Gastroesophageal sphincter (tissue), 4 donors: ENCODE results near the gene SLC25A47. TPM values are rescaled to one million over a fixed set of nuclear protein-coding genes. Genes with fewer than 3 reads are reported as not detected.
A peak's percentile ranks its signal among the peaks of the same experiment; 100 is the strongest.
"Not testable (repeated sequence)": the region's sequence is repeated elsewhere in the genome, so short reads cannot be mapped to it uniquely, and the experiment has no call there.

Experiments used
- ATAC-seq: fragments of 150-250 bp; one replicate; pipeline ENCODE4 v1.9.1; 2016; ENCODE audit warnings: mild to moderate bottlenecking, moderate library complexity
- H3K27ac ChIP-seq, 4 donors: fragments of 200-600 bp; sonication (generic) in 3 of 4; 1 replicate in 3 of 4; 2 replicates in 1 of 4; pipeline ENCODE4 v1.5.1; 2016 to 2019
- H3K27me3 ChIP-seq: fragments of 200-600 bp; sonication (generic); one replicate; pipeline ENCODE4 v1.5.1; 2019
- H3K36me3 ChIP-seq, 2 donors: fragments of 200-600 bp; sonication (generic); one replicate each; pipeline ENCODE4 v1.5.1; 2019; ENCODE audit warnings: control low read depth in 1 of 2
- H3K4me1 ChIP-seq, 3 donors: fragments of 200-600 bp; sonication (generic); 1 replicate in 2 of 3; 2 replicates in 1 of 3; pipeline ENCODE4 v1.5.1; 2016 to 2019; ENCODE audit warnings: control low read depth in 2 of 3
- H3K4me3 ChIP-seq, 2 donors: fragments of 200-600 bp; sonication (generic); one replicate each; pipeline ENCODE4 v1.5.1; 2019; ENCODE audit warnings: mild to moderate bottlenecking in 1 of 2, moderate library complexity in 1 of 2
- H3K9me3 ChIP-seq, 3 donors: fragments of 200-600 bp; sonication (generic); one replicate each; pipeline ENCODE4 v1.5.1; 2017 to 2019; ENCODE audit warnings: control low read depth in 2 of 3
- EP300 ChIP-seq: sonication (generic); formaldehyde crosslinking; IDR thresholded peaks from one replicate; pipeline ENCODE4 v1.6.1; 2017; ENCODE audit warnings: antibody characterized with exemption, mild to moderate bottlenecking
- POLR2A ChIP-seq, 2 donors: fragments of 450-650 bp; IDR thresholded peaks; one replicate each; pipeline ENCODE4 v1.6.1; 2017; ENCODE audit warnings: antibody characterized with exemption in 2 of 2, mild to moderate bottlenecking in 2 of 2, moderate library complexity in 1 of 2
- POLR2AphosphoS5 ChIP-seq: sonication (generic); formaldehyde crosslinking; IDR thresholded peaks from one replicate; pipeline ENCODE4 v1.6.1; 2017; ENCODE audit warnings: antibody characterized with exemption
- WGBS, 2 donors: methylation state at CpG; one replicate each; pipeline ENCODE4 v1.1.5; 2018; ENCODE audit warnings: low coverage in 1 of 2; 5-methylcytosine and 5-hydroxymethylcytosine counted together
- total RNA-seq, 4 donors: library from RNA; depleted of rRNA; stranded (reverse); fragments of >200 nt; gene quantifications; one replicate each; pipeline ENCODE4 v1.1.0, GENCODE V29; 2016
- TF ChIP-seq, protein P1 (sequence below), 4 experiments: fragments of 200-600 bp in 2 of 4; fragments of 450-650 bp in 2 of 4; sonication (generic) in 1 of 4; IDR thresholded peaks; one replicate each; pipeline ENCODE4 v1.5.1; 2017 to 2019; ENCODE audit warnings: antibody characterized with exemption in 4 of 4, mild to moderate bottlenecking in 2 of 4, moderate library complexity in 2 of 4

Gene SLC25A47
- total RNA-seq, 4 donors from 2014 or later: 0.31 TPM; not detected in 3

DNA sequence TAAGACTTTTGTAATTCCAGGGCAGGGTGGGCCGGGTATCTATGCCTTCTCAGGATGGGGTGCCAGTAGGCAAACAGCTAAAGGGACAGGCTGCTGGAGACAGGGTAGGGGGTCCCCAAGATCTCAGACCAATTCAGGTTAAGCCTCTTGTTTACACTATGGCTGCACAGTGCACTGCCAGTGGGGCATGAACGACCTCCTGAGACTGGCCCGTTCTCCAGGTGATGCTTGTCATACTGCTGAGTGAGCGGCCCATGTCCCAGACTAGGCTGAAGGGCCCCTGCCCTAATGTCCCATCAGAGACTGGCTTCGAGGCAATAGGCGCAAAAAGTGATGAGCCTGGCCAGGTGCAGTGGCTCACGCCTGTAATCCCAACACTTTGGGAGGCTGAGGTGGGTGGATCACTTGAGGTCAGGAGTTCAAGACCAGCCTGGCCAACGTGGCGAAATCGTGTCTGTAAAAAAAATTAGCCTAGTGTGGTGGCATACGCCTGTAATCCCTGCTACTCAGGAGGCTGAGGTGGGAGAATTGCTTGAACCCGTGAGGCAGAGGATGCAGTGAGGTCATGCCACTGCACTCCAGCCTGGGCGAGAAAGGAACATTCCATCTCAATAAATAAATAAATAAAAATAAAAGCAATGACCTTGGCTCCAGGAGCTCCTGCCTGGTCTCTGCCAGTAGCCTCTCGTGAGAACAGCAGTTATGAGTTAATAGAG, 29.5 kb upstream of the SLC25A47 start:
- 65 to 68% methylated on average over 6 of the region's 14 CpGs for WGBS, 2 donors
- Histone ChIP-seq H3K9me3 (no peaks in the 10 kb centered on the region), H3K4me3 (no peak overlapping the region), H3K36me3 (peaks cover 0 to 51% of the 10 kb centered on the region in 2 donors), H3K4me1 (peaks cover 0 to 67% (median 17%) of the 10 kb centered on the region in 3 donors), H3K27ac (peak overlapping the region in 2 of 4 donors; percentile 77 to 82), H3K27me3 (no peaks in the 10 kb centered on the region)
- TF ChIP-seq POLR2A (IDR thresholded peaks at IDR 0.05) (no peak), EP300 (no peak), POLR2AphosphoS5 (no peak)
- TF ChIP-seq, protein P1, sequence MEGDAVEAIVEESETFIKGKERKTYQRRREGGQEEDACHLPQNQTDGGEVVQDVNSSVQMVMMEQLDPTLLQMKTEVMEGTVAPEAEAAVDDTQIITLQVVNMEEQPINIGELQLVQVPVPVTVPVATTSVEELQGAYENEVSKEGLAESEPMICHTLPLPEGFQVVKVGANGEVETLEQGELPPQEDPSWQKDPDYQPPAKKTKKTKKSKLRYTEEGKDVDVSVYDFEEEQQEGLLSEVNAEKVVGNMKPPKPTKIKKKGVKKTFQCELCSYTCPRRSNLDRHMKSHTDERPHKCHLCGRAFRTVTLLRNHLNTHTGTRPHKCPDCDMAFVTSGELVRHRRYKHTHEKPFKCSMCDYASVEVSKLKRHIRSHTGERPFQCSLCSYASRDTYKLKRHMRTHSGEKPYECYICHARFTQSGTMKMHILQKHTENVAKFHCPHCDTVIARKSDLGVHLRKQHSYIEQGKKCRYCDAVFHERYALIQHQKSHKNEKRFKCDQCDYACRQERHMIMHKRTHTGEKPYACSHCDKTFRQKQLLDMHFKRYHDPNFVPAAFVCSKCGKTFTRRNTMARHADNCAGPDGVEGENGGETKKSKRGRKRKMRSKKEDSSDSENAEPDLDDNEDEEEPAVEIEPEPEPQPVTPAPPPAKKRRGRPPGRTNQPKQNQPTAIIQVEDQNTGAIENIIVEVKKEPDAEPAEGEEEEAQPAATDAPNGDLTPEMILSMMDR (IDR thresholded peaks at IDR 0.05): no peak
- no peak for ATAC-seq

DNA sequence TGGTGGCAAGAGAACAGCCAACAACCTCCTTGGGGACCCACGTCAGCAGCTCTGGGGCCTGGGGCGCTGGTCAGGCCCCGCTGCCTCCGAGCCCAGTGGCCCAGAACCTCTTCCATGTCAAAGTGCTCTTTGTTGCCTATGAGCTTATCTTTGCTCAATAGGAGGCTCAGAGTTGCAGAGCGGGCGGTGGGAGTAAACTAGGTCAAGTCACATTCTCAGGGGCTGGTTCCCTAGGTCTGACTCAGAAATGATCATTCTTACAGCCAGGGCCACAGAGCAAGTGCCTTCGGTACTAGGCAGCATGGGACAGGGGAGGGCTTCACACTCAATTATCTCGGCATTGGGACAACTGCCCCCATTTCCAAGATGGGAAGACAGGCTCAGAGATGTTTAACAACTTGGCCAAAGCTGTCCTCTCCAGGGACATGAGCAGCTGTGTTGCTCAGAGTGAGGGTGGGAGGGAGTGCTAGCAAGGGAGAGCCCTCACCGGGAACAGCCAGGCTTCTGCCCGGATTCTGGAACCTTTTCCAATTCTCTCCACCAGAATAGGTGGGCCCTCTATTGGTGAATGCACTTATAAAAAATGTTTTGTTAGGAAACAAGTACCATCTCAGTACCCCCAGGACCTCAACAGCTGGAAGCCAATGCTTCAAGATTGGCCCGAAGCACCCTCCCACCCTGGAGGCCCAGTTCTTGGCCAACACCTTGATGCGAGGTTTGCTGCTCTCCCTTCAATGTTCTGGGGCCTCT, 28.8 kb upstream of the SLC25A47 start:
- no peak for TF ChIP-seq EP300
- TF ChIP-seq, protein P1 (IDR thresholded peaks at IDR 0.05): no peak
- TF ChIP-seq POLR2A (IDR thresholded peaks at IDR 0.05): no peak
- no peak for TF ChIP-seq POLR2AphosphoS5
- peak; percentile 24 for ATAC-seq

DNA sequence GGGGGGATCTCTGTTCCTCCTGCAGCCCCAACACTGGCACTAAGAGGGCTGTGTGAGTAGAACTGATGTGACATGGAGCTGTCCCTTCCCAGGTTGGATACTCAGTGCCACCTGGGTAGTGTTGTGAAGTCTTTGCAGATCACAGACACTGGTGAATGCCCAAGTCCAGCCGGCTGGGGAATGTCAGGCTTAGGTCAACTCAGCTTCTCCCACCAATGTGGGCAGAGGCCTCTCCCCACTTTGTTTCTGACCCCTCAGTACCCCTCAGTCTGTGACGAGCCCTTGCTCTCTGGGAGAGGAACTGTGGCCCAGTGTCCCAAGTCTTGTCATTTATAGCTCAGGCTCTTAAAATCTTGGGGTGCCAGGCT, 28.2 kb upstream of the SLC25A47 start:
- Histone ChIP-seq H3K4me1 (peaks cover 0 to 68% (median 17%) of the 10 kb centered on the region in 3 donors), H3K9me3 (no peaks in the 10 kb centered on the region), H3K36me3 (peaks cover 0 to 49% of the 10 kb centered on the region in 2 donors), H3K27ac (peak overlapping the region in 2 of 4 donors; percentile 77 to 82), H3K4me3 (no peak overlapping the region), H3K27me3 (no peaks in the 10 kb centered on the region)
- 83% methylated on average over 1 of the region's 2 CpGs; no CpG with 5 or more reads in 1 of the 2 donors for WGBS, 2 donors
- no peak for TF ChIP-seq POLR2AphosphoS5
- TF ChIP-seq EP300: no peak
- no peak for ATAC-seq

More for the DNA sequence above, 28.8 kb upstream of the SLC25A47 start:
- peak overlapping the region in 2 of 4 donors; percentile 77 to 82 for H3K27ac ChIP-seq
- peaks cover 0 to 65% (median 17%) of the 10 kb centered on the region in 3 donors for H3K4me1 ChIP-seq
- 53 to 82% methylated on average over 2 to 5 of the region's 12 CpGs for WGBS, 2 donors
- H3K36me3 ChIP-seq: peaks cover 0 to 50% of the 10 kb centered on the region in 2 donors
- H3K4me3 ChIP-seq: no peak overlapping the region
- H3K27me3 ChIP-seq: no peaks in the 10 kb centered on the region
- H3K9me3 ChIP-seq: no peaks in the 10 kb centered on the region

DNA sequence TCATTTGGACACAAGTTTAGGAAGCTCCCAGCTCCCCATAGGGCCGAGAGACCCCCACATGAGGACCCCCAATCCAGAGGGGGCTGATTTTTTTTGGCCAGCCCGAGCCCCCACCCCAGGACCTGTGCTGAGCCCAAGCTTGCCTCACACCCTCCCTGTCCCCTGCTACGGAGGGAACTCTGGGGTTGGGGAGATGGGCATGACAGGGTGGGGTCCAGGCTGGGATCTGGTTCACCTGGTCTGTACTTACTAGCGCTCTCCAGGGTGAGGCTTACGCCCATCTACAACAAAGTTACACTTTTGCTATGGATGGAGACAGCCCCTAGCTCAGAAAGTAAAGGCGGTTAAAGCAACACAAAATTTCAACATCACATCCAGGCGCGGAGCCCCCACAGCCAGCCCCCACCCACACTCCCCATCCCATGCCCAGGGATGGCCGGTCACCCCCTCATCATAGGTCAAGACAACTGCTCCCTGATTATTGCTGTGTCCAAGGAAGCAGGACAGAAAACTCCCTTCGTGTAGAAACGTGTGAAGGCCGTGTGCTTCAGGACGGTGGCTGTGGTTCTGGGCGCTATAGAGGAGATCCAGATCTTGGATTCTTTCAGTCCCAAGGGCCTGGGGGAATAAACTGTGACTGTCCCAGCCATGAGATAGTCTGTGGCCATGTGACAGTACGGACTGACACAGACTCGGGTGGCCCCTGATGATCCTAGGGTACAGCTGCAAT, 27.6 kb upstream of the SLC25A47 start:
- ATAC-seq: no peak
- peaks cover 0 to 44% of the 10 kb centered on the region in 2 donors for H3K36me3 ChIP-seq
- TF ChIP-seq, protein P1 (IDR thresholded peaks at IDR 0.05): no peak
- TF ChIP-seq EP300: no peak
- no peak for TF ChIP-seq POLR2A (IDR thresholded peaks at IDR 0.05)
- TF ChIP-seq POLR2AphosphoS5: no peak
- H3K27ac ChIP-seq: peak overlapping the region in 3 of 4 donors; percentile 5 to 82 (median 77)
- H3K9me3 ChIP-seq: no peaks in the 10 kb centered on the region
- H3K4me3 ChIP-seq: no peak overlapping the region
- 93 to 100% methylated on average over 2 of the region's 16 CpGs for WGBS, 2 donors
- H3K27me3 ChIP-seq: no peaks in the 10 kb centered on the region
- H3K4me1 ChIP-seq: peaks cover 0 to 63% (median 17%) of the 10 kb centered on the region in 3 donors

DNA sequence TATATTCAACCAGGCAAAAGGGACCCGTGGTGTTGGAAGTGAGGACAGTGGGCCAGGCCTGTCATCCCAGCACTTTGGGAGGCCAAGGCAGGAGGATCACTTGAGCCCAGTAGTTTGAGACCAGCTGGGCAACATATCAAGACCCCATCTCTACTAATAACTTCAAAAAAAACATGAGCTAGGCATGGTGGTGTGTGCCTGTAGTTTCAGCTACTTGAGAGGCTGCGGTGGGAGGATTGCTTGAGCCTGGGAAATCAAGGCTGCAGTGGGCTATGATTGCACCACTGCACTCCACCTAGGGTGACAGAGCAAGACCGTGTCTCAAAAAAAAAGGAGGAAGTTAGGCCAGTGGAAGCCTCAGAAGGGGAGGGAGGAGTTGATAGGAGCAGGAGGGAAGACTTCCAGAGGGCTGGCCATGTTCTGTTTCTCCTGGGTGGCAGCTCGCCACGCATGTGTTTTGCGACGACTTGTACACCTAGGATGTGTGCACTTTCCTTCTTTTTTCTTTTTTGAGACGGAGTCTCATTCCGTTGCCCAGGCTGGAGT, 27.0 kb upstream of the SLC25A47 start:
- no peak for ATAC-seq
- Histone ChIP-seq H3K36me3 (peaks cover 0 to 37% of the 10 kb centered on the region in 2 donors), H3K27ac (peak overlapping the region in 3 of 4 donors; percentile 77 to 82 (median 78)), H3K27me3 (no peaks in the 10 kb centered on the region), H3K9me3 (no peaks in the 10 kb centered on the region), H3K4me3 (no peak overlapping the region), H3K4me1 (peaks cover 0 to 61% (median 17%) of the 10 kb centered on the region in 3 donors)
- WGBS, 2 donors: 68% methylated on average over 6 to 8 of the region's 9 CpGs
- TF ChIP-seq POLR2A (IDR thresholded peaks at IDR 0.05): no peak

DNA sequence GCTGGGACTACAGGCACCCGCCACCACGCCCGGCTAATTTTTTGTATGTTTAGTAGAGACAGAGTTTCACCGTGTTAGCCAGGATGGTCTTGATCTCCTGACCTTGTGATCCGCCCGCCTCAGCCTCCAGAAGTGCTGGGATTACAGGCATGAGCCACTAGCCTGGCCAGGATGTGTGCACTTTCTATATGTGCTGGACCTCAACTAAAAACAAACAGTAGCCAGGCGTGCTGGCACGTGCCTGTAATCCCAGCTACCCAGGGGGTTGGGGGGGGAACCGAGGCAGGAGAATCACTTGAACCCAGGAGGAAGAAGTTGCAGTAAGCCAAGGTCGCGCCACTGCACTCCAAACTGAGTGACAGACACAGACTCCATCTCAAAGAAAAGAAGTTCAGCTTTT, 26.4 kb upstream of the SLC25A47 start:
- H3K9me3 ChIP-seq, H3K27me3 ChIP-seq, ATAC-seq: not testable (repeated sequence)
- Histone ChIP-seq H3K27ac (peak overlapping the region; percentile 45 to 82 (median 78)), H3K36me3 (peaks cover 0 to 32% of the 10 kb centered on the region in 2 donors), H3K4me3 (peak overlapping the region in 1 of 2 donors; percentile 32), H3K4me1 (peaks cover 0 to 62% (median 17%) of the 10 kb centered on the region in 3 donors)
- 54 to 91% methylated on average over 5 of the region's 11 CpGs for WGBS, 2 donors
